ENCODE results near the gene SLC1A2. TPM values are rescaled to one million over a fixed set of nuclear protein-coding genes. Genes with fewer than 3 reads are reported as not detected.

The SLC1A2 gene
- total RNA-seq, 4 donors from 2014 or later = 1.0 to 11.5 (median 5.0) TPM

- no peaks in the 10 kb centered on the region for H3K36me3 ChIP-seq
- no peak for TF ChIP-seq CTCF (IDR thresholded peaks at IDR 0.05)
- TF ChIP-seq POLR2A (IDR thresholded peaks at IDR 0.05) = no peak
- no peak overlapping the region for H3K27ac ChIP-seq
- intact Hi-C loops (cut with DNase I; ENCODE audit: low total_unique reads) = no loop called here
- no peak overlapping the region for H3K4me3 ChIP-seq
- no peaks in the 10 kb centered on the region for H3K4me1 ChIP-seq
- no peaks in the 10 kb centered on the region for H3K9me3 ChIP-seq
- DNase-seq = no peak
- no peaks in the 10 kb centered on the region for H3K27me3 ChIP-seq
Observed at GRCh38 chr11:35414311-35414710, 5.0 kb downstream of the SLC1A2 start.

GRCh38 chr11:35413598-35413997, 5.8 kb downstream of the SLC1A2 start:
- H3K4me1 ChIP-seq = no peaks in the 10 kb centered on the region
- intact Hi-C loops (cut with DNase I; ENCODE audit: low total_unique reads) = no loop called here
- H3K27me3 ChIP-seq = no peaks in the 10 kb centered on the region
- H3K4me3 ChIP-seq = no peak overlapping the region
- no peak for DNase-seq
- H3K36me3 ChIP-seq = no peaks in the 10 kb centered on the region
- H3K9me3 ChIP-seq = no peaks in the 10 kb centered on the region
- TF ChIP-seq POLR2A (IDR thresholded peaks at IDR 0.05) = no peak
- no peak for TF ChIP-seq CTCF (IDR thresholded peaks at IDR 0.05)
- no peak overlapping the region for H3K27ac ChIP-seq

- Histone ChIP-seq H3K4me3 (no peak overlapping the region), H3K27me3 (no peaks in the 10 kb centered on the region), H3K9me3 (no peaks in the 10 kb centered on the region), H3K4me1 (no peaks in the 10 kb centered on the region), H3K27ac (no peak overlapping the region), H3K36me3 (no peaks in the 10 kb centered on the region)
- TF ChIP-seq CTCF (IDR thresholded peaks at IDR 0.05) (peak in 2 of 4 experiments; percentile 15 to 19), POLR2A (IDR thresholded peaks at IDR 0.05) (no peak)
- intact Hi-C loops (cut with DNase I; ENCODE audit: low total_unique reads) = no loop called here
- DNase-seq = no peak
Observed at GRCh38 chr11:35412285-35412684, 7.1 kb downstream of the SLC1A2 start.

- no peak for TF ChIP-seq POLR2A (IDR thresholded peaks at IDR 0.05)
- TF ChIP-seq CTCF (IDR thresholded peaks at IDR 0.05) = no peak
- DNase-seq = no peak
- H3K36me3 ChIP-seq = no peaks in the 10 kb centered on the region
- H3K27ac ChIP-seq = no peak overlapping the region
- no peak overlapping the region for H3K4me3 ChIP-seq
- intact Hi-C loops (cut with DNase I; ENCODE audit: low total_unique reads) = no loop called here
- H3K4me1 ChIP-seq = no peaks in the 10 kb centered on the region
- no peaks in the 10 kb centered on the region for H3K27me3 ChIP-seq
- H3K9me3 ChIP-seq = no peaks in the 10 kb centered on the region
Observed at GRCh38 chr11:35407041-35407440, 12.3 kb downstream of the SLC1A2 start.

- no peaks in the 10 kb centered on the region for H3K4me1 ChIP-seq
- DNase-seq = peak in 1 of 2 donors; percentile 30
- H3K27ac ChIP-seq = no peak overlapping the region
- no peaks in the 10 kb centered on the region for H3K36me3 ChIP-seq
- TF ChIP-seq POLR2A (IDR thresholded peaks at IDR 0.05) (no peak), CTCF (IDR thresholded peaks at IDR 0.05) (peak in 3 of 4 experiments; percentile 19 to 26 (median 21))
- no peaks in the 10 kb centered on the region for H3K9me3 ChIP-seq
- no peak overlapping the region for H3K4me3 ChIP-seq
- H3K27me3 ChIP-seq = no peaks in the 10 kb centered on the region
- intact Hi-C loops (cut with DNase I; ENCODE audit: low total_unique reads) = no loop called here
Observed at GRCh38 chr11:35404388-35404775, 15.0 kb downstream of the SLC1A2 start.

Measured in uterus (tissue), 4 donors.